Body of pancreas (tissue), 4 donors: ENCODE data around the gene FUT8. TPM values are rescaled to one million over a fixed set of nuclear protein-coding genes. Genes with fewer than 3 reads are reported as not detected.

Experiments used
- ATAC-seq: fragments of 150-250 bp; one replicate; pipeline ENCODE4 v1.9.1; 2016
- DNase-seq, 4 donors: peaks; one replicate each; pipeline ENCODE4 v3.0.0-alpha.2; 2019
- H3K27ac ChIP-seq, 4 donors: fragments of 200-600 bp; sonication (generic); 1 replicate in 3 of 4; 2 replicates in 1 of 4; pipeline versions ENCODE4 v1.5.1 to v1.6.1; 2016 to 2019; ENCODE audit warnings: mild to moderate bottlenecking in 1 of 4, mixed read lengths in 1 of 4, moderate library complexity in 1 of 4
- H3K27me3 ChIP-seq, 2 donors: fragments of 200-600 bp; sonication (generic); one replicate each; pipeline ENCODE4 v1.6.0; 2016; ENCODE audit warnings: mild to moderate bottlenecking in 1 of 2
- H3K36me3 ChIP-seq, 2 donors: fragments of 200-600 bp; sonication (generic); replicated peaks in 1 of 2; 2 replicates each; pipeline ENCODE4 v1.5.1; 2016; ENCODE audit warnings: low read depth in 2 of 2; ENCODE audit not compliant: insufficient read depth in 1 of 2
- H3K4me1 ChIP-seq: fragments of 200-600 bp; sonication (generic); one replicate; pipeline ENCODE4 v1.6.0; 2016
- H3K4me3 ChIP-seq, 2 donors: fragments of 200-600 bp; sonication (generic); 1 replicate in 1 of 2; 2 replicates in 1 of 2; pipeline ENCODE4 v1.5.1; 2016 to 2019
- H3K9me3 ChIP-seq, 3 donors: fragments of 200-600 bp; sonication (generic); 1 replicate in 2 of 3; 2 replicates in 1 of 3; pipeline ENCODE4 v1.5.1; 2016
- POLR2A ChIP-seq, 3 donors: fragments of 450-650 bp; IDR thresholded peaks; one replicate each; pipeline ENCODE4 v1.6.1; 2016; ENCODE audit warnings: antibody characterized with exemption in 3 of 3, mild to moderate bottlenecking in 2 of 3
- WGBS, 2 donors: methylation state at CpG; one replicate each; pipeline ENCODE4 v1.1.5; 2017; 5-methylcytosine and 5-hydroxymethylcytosine counted together
- intact Hi-C: fragments of 100-400 bp; cut with DNase I; formaldehyde crosslinking; loops from one replicate; pipeline ENCODE4 v1.15.1; 2023
- total RNA-seq, 2 donors: library from RNA; depleted of rRNA; stranded (reverse); fragments of >200 nt; gene quantifications; one replicate each; pipeline ENCODE4 v1.1.0, GENCODE V29; 2016
- TF ChIP-seq, protein P1 (sequence below), 7 experiments: fragments of 450-650 bp in 4 of 7; fragments of 200-600 bp in 3 of 7; sonication (generic) in 3 of 7; IDR thresholded peaks; one replicate each; pipeline ENCODE4 v1.5.1; 2016 to 2019; ENCODE audit warnings: antibody characterized with exemption in 7 of 7

Gene FUT8
- total RNA-seq, 2 donors from 2014 or later, result 31.1 to 33.0 TPM

DNA sequence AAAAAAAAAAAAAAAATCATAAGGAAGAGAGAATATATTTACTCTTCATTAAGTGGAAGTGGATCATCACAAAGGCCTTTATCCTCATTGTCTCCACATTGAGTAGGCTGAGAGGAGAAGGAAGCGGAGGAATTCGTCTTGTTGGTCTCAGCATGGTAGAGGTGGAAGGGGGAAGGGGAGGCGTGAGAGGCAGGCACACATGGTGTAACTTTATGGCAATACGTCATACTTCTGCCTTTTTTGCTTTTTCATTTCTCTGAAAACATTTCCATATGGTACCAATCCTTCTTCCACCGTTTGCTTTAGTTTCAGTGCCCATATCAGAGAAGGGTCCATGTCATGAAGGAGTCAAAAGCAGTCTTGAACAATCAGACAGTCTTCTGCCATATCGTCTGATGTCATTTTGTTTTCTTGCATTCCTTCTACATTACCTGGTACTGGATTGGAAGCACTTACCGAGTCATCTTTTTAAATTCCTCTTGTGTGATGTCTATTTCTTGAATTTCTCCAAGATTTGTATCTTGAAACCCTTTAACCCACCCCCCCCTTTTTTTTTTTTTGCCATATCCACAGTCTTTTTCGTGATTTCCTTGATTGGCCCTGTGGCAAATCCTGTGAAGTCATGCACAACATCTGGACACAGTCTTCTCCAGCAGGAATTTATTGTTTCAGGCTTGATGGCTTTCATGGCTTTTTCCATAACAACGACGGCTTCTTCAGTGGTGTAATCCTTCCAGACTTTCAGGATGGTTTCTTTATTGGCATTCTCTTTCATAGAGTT is 8.9 kb downstream of the FUT8 start:
- no peak for DNase-seq
- H3K27me3 ChIP-seq, result no peaks in the 10 kb centered on the region

GRCh38 chr14:65422088-65422834 is 9.7 kb downstream of the FUT8 start:
- no peaks in the 10 kb centered on the region for H3K27me3 ChIP-seq
- DNase-seq (no peak), ATAC-seq (no peak)
- no peak overlapping the region for H3K27ac ChIP-seq
- H3K9me3 ChIP-seq, result no peaks in the 10 kb centered on the region
- TF ChIP-seq, protein P1, sequence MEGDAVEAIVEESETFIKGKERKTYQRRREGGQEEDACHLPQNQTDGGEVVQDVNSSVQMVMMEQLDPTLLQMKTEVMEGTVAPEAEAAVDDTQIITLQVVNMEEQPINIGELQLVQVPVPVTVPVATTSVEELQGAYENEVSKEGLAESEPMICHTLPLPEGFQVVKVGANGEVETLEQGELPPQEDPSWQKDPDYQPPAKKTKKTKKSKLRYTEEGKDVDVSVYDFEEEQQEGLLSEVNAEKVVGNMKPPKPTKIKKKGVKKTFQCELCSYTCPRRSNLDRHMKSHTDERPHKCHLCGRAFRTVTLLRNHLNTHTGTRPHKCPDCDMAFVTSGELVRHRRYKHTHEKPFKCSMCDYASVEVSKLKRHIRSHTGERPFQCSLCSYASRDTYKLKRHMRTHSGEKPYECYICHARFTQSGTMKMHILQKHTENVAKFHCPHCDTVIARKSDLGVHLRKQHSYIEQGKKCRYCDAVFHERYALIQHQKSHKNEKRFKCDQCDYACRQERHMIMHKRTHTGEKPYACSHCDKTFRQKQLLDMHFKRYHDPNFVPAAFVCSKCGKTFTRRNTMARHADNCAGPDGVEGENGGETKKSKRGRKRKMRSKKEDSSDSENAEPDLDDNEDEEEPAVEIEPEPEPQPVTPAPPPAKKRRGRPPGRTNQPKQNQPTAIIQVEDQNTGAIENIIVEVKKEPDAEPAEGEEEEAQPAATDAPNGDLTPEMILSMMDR (IDR thresholded peaks at IDR 0.05), result no peak
- TF ChIP-seq POLR2A (IDR thresholded peaks at IDR 0.05), result no peak
- H3K4me1 ChIP-seq, result no peaks in the 10 kb centered on the region
- no peak overlapping the region for H3K4me3 ChIP-seq
- intact Hi-C loops, result loop anchor here (10.0 kb wide), 1 partner anchor 403 kb away; no protein-coding TSS in a partner anchor
- no peaks in the 10 kb centered on the region for H3K36me3 ChIP-seq
- WGBS, 2 donors, result 91% methylated on average over 4 of the region's 4 CpGs

More for the DNA sequence above, 8.9 kb downstream of the FUT8 start:
- H3K36me3 ChIP-seq, result no peaks in the 10 kb centered on the region
- no peak for ATAC-seq
- 88 to 91% methylated on average over 10 of the region's 10 CpGs for WGBS, 2 donors
- H3K4me1 ChIP-seq, result no peaks in the 10 kb centered on the region
- intact Hi-C loops, result loop anchor here (10.0 kb wide), 1 partner anchor 403 kb away; no protein-coding TSS in a partner anchor
- no peak for TF ChIP-seq POLR2A (IDR thresholded peaks at IDR 0.05)
- TF ChIP-seq, protein P1 (IDR thresholded peaks at IDR 0.05), result no peak
- no peak overlapping the region for H3K4me3 ChIP-seq
- no peaks in the 10 kb centered on the region for H3K9me3 ChIP-seq
- no peak overlapping the region for H3K27ac ChIP-seq

GRCh38 chr14:65423982-65424381 is 11.5 kb downstream of the FUT8 start:
- TF ChIP-seq POLR2A (IDR thresholded peaks at IDR 0.05), result no peak
- TF ChIP-seq, protein P1 (IDR thresholded peaks at IDR 0.05), result no peak
- Histone ChIP-seq H3K4me1 (no peaks in the 10 kb centered on the region), H3K36me3 (no peaks in the 10 kb centered on the region), H3K27ac (no peak overlapping the region), H3K4me3 (no peak overlapping the region), H3K9me3 (no peaks in the 10 kb centered on the region), H3K27me3 (no peaks in the 10 kb centered on the region)
- intact Hi-C loops, result loop anchor here (10.0 kb wide), 1 partner anchor 401 kb away; no protein-coding TSS in a partner anchor
- ATAC-seq, result no peak
- no peak for DNase-seq
- WGBS, 2 donors, result 88 to 93% methylated on average over 5 of the region's 5 CpGs

DNA sequence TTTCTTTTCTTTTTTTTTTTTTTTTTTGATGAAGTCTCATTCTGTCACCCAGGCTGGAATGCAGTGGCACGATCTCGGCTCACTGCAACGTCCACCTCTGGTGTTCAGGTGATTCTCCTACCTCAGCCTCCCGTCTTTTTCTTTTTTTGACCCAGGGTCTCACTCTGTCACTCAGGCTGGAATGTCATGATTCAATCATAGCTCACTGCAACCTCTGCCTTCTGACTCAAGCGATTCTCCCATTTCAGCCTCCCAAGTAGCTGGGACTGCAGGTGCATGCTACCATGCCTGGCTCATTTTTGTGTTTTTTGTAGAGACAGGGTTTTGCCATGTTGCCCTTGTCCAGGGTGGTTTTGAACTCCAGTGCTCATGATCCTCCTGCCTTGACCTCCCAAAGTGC is 12.0 kb downstream of the FUT8 start:
- no peak overlapping the region for H3K4me3 ChIP-seq
- no peak for DNase-seq
- no peak for ATAC-seq
- no peaks in the 10 kb centered on the region for H3K4me1 ChIP-seq
- H3K9me3 ChIP-seq, result no peaks in the 10 kb centered on the region
- TF ChIP-seq POLR2A (IDR thresholded peaks at IDR 0.05), result no peak
- TF ChIP-seq, protein P1 (IDR thresholded peaks at IDR 0.05), result no peak
- no peaks in the 10 kb centered on the region for H3K36me3 ChIP-seq
- 97 to 98% methylated on average over 5 of the region's 5 CpGs for WGBS, 2 donors
- H3K27me3 ChIP-seq, result no peaks in the 10 kb centered on the region
- intact Hi-C loops, result loop anchor here (10.0 kb wide), 1 partner anchor 400 kb away; no protein-coding TSS in a partner anchor
- no peak overlapping the region for H3K27ac ChIP-seq
